Measurements from ENCODE around the gene SPATA17.

DNA sequence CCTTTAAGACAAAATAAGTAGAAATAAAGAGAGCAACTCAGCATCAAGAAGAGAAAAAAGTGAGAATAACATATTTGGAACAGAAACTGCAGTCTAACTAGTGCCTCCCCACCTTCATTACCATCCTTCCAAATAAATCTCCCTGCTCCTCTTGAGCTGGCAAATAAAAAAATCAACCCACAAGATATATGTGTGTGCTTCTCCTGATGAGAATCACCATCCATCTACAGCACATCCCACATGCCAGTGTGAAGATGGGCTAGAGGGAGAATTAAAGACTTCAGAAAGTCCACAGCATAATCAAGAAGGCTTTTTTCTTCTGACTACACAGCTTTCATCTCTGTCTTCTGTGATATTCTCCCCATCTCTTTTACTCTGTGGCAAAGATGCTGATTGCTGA is 244.1 kb downstream of the SPATA17 start:
- TF ChIP-seq CTCF (IDR thresholded peaks at IDR 0.05), result no peak
- TF ChIP-seq POLR2A (IDR thresholded peaks at IDR 0.05), result no peak
